K562 (cell line): Measurements from ENCODE around the gene ZNF609. TPM values are rescaled to one million over a fixed set of nuclear protein-coding genes. Genes with fewer than 3 reads are reported as not detected.

Experiments
- ATAC-seq: fragments of 200-7000 bp; cut with Tn5 transposase; 3 replicates; pipeline ENCODE4 v1.9.1; 2020; ENCODE audit warnings: moderate library complexity
- BruUV-seq: library from RNA; stranded (reverse); fragments of 400-500 nt; replicated peaks from 2 replicates; lab custom pipeline; 2021; lab: Mats Ljungman, UMichigan
- CTCF ChIA-PET: fragments of 300-600 bp; formaldehyde crosslinking; extraction: SDS; loops from one replicate; lab custom pipeline; 2021; ENCODE audit warnings: low intra/inter-chr PET ratio; lab: Yijun Ruan, JAX
- POLR2A ChIA-PET: fragments of 300-600, 350-650 bp; sonication (Branson Sonifier 250); formaldehyde crosslinking; extraction: SDS; loops from one replicate; lab custom pipeline; 2021; ENCODE audit warnings: antibody characterized with exemption, inconsistent platforms; lab: Yijun Ruan, JAX
- DNase-seq, 4 experiments: peaks; one replicate each; pipeline versions ENCODE4 v3.0.0 to v3.0.0-alpha.2; 2011 to 2018; ENCODE audit warnings: low spot score in 3 of 4, mixed read lengths in 3 of 4; ENCODE audit errors: extremely low read depth in 1 of 4
- FAIRE-seq: peaks from 2 replicates; lab custom pipeline; 2011; peaks lifted over from hg19 to GRCh38; lab: Jason Lieb, UNC
- H2AFZ ChIP-seq: 2 replicates; pipeline ENCODE4 v1.6.0; 2011; ENCODE audit warnings: low read depth, low read length, control low read depth, inconsistent platforms
- H3K27ac ChIP-seq: fragments of 200-600 bp; 3 replicates; pipeline ENCODE4 v1.8.0; 2011; ENCODE audit warnings: low read depth, mild to moderate bottlenecking, control low read depth, inconsistent platforms, low read length, moderate library complexity, mixed read lengths; ENCODE audit errors: extremely low read depth
- H3K27me3 ChIP-seq, 2 experiments: fragments of 300-600 bp in 1 of 2; 2 replicates in 1 of 2; 3 replicates in 1 of 2; pipeline versions ENCODE4 v1.6.0 to v1.8.0; 2011; ENCODE audit warnings: inconsistent platforms in 2 of 2, low read length in 2 of 2, mild to moderate bottlenecking in 1 of 2, mixed read lengths in 1 of 2, moderate library complexity in 1 of 2; ENCODE audit not compliant: control insufficient read depth in 2 of 2, insufficient read depth in 2 of 2
- H3K36me3 ChIP-seq: fragments of 300-600 bp; 3 replicates; pipeline ENCODE4 v1.8.0; 2011; ENCODE audit warnings: mild to moderate bottlenecking, low read length, inconsistent platforms; ENCODE audit not compliant: control insufficient read depth, insufficient read depth
- H3K4me1 ChIP-seq, 2 experiments: fragments of 200-600 bp in 1 of 2; replicated peaks in 1 of 2; 2 replicates in 1 of 2; 3 replicates in 1 of 2; pipeline versions ENCODE4 v1.5.1 to v1.8.0; 2011; ENCODE audit warnings: inconsistent platforms in 2 of 2, low read length in 2 of 2, mild to moderate bottlenecking in 1 of 2, mixed read lengths in 1 of 2, moderate library complexity in 1 of 2; ENCODE audit not compliant: control insufficient read depth in 2 of 2, insufficient read depth in 2 of 2
- H3K4me2 ChIP-seq: 2 replicates; pipeline ENCODE4 v1.6.1; 2011; ENCODE audit warnings: low read length, control low read depth, inconsistent platforms, mixed read lengths; ENCODE audit not compliant: insufficient read depth
- H3K4me3 ChIP-seq: fragments of 200-600 bp; sonication (generic), shearing (Covaris generic); 2 replicates; pipeline ENCODE4 v1.5.1; 2016; ENCODE audit warnings: control low read depth, inconsistent platforms
- H3K79me2 ChIP-seq: fragments of 200-600 bp; 3 replicates; pipeline ENCODE4 v1.8.0; 2011; ENCODE audit warnings: low read length, inconsistent platforms; ENCODE audit not compliant: control insufficient read depth, insufficient read depth
- H3K9ac ChIP-seq, 2 experiments: 2 replicates each; pipeline versions ENCODE4 v1.6.0 to v1.6.1; 2011; ENCODE audit warnings: low read depth in 2 of 2, low read length in 2 of 2, control low read depth in 1 of 2, inconsistent platforms in 1 of 2, mild to moderate bottlenecking in 1 of 2, mixed read lengths in 1 of 2; ENCODE audit not compliant: insufficient read depth in 1 of 2
- H3K9me1 ChIP-seq: one replicate; pipeline ENCODE4 v1.6.0; 2011; ENCODE audit warnings: inconsistent platforms, mild to moderate bottlenecking, low read length, moderate library complexity; ENCODE audit not compliant: control insufficient read depth, insufficient read depth
- H3K9me3 ChIP-seq: replicated peaks from 2 replicates; pipeline ENCODE4 v1.5.1; 2011; ENCODE audit warnings: low read depth, low read length, inconsistent platforms; ENCODE audit not compliant: control insufficient read depth, insufficient read depth
- H4K20me1 ChIP-seq: replicated peaks from 2 replicates; pipeline ENCODE4 v1.6.1; 2011; ENCODE audit warnings: low read length, inconsistent platforms, mixed read lengths; ENCODE audit not compliant: control insufficient read depth, insufficient read depth
- CTCF ChIP-seq, 3 experiments: IDR thresholded peaks in 2 of 3; conservative IDR thresholded peaks in 1 of 3; 2 replicates each; pipeline ENCODE4 v1.5.1; 2011 to 2012; ENCODE audit warnings: low read length in 3 of 3, mild to moderate bottlenecking in 3 of 3, control low read depth in 2 of 3, improper control_type of control experiment in 1 of 3, inconsistent platforms in 1 of 3, low read depth in 1 of 3, mixed read lengths in 1 of 3, moderate library complexity in 1 of 3; ENCODE audit not compliant: insufficient read depth in 2 of 3
- EP400 ChIP-seq: fragments of 450-650 bp; IDR thresholded peaks from 2 replicates; pipeline ENCODE4 v1.6.1; 2017; ENCODE audit warnings: antibody characterized with exemption, mild to moderate bottlenecking, moderate library complexity
- HCFC1 ChIP-seq: IDR thresholded peaks from 2 replicates; pipeline ENCODE4 v1.6.1; 2012; ENCODE audit warnings: low read depth, low read length, improper control_type of control experiment
- ILF3 ChIP-seq: fragments of 450-650 bp; IDR thresholded peaks from 2 replicates; pipeline ENCODE4 v1.6.1; 2018; ENCODE audit warnings: antibody characterized with exemption, mild to moderate bottlenecking, moderate library complexity, borderline replicate concordance
- JUND ChIP-seq, 2 experiments: IDR thresholded peaks; 2 replicates in 1 of 2; 3 replicates in 1 of 2; pipeline ENCODE4 v1.6.1; 2011; ENCODE audit warnings: borderline replicate concordance in 2 of 2, low read depth in 2 of 2, low read length in 2 of 2, improper control_type of control experiment in 1 of 2, missing biosample characterization in 1 of 2, missing genetic modification characterization in 1 of 2, missing genetic modification reagents in 1 of 2
- NFE2L1 ChIP-seq: fragments of 450-650 bp; IDR thresholded peaks from 2 replicates; pipeline ENCODE4 v1.6.1; 2016; ENCODE audit warnings: missing genetic modification characterization, low read depth, mild to moderate bottlenecking, missing compliant biosample characterization, moderate library complexity, borderline replicate concordance
- NR3C1 ChIP-seq: sonication (generic); formaldehyde crosslinking; IDR thresholded peaks from 2 replicates; pipeline ENCODE4 v1.8.1; 2022; ENCODE audit warnings: missing genetic modification reagents
- RCOR1 ChIP-seq, 2 experiments: IDR thresholded peaks; 2 replicates each; pipeline ENCODE4 v1.6.1; 2012; ENCODE audit warnings: low read depth in 2 of 2, low read length in 2 of 2, borderline replicate concordance in 1 of 2, improper control_type of control experiment in 1 of 2
- THAP12 ChIP-seq: fragments of 250-450 bp; sonication (Bioruptor Pico); IDR thresholded peaks from 2 replicates; pipeline ENCODE4 v1.9.0; 2021; ENCODE audit warnings: mild to moderate bottlenecking, inconsistent platforms
- WGBS: fragments of 100-300 bp; shearing (Covaris generic); methylation state at CpG from one replicate; pipeline ENCODE4 v1.1.6; 2016; ENCODE audit warnings: low coverage, mixed read lengths; ENCODE audit not compliant: insufficient coverage; ENCODE audit errors: missing lambda C conversion rate; 5-methylcytosine and 5-hydroxymethylcytosine counted together
- in situ Hi-C: fragments of 300-500 bp; cut with MboI; formaldehyde crosslinking; loops from 4 replicates; pipeline ENCODE4 v1.15.0; 2018; ENCODE audit warnings: inconsistent platforms, mixed read lengths
- intact Hi-C: fragments of 100-400 bp; cut with micrococcal nuclease; formaldehyde crosslinking; loops from 2 replicates; pipeline ENCODE4 v1.14.2; 2022
- polyA plus RNA-seq, 8 experiments: library from polyadenylated mRNA; depleted of rRNA in 4 of 8; stranded (reverse) in 5 of 8; unstranded in 3 of 8; fragments of >200 nt; fragmentation: Nextera tagmentation in 2 of 8; fragmentation: Illumina TruSeq in 1 of 8; extraction: Ambion mirVana in 2 of 8; extraction: Trizol in 1 of 8; gene quantifications; 2 replicates each; pipeline versions ENCODE4 v1.2.1 to v1.2.3, GENCODE V29; 2011 to 2014; ENCODE audit warnings: inconsistent platforms in 1 of 8, missing spikeins in 1 of 8
- total RNA-seq, 7 experiments: library from RNA; depleted of rRNA in 6 of 7; stranded (reverse); fragments of >200 nt in 6 of 7; fragmentation: Illumina TruSeq in 2 of 7; extraction: Trizol in 2 of 7; gene quantifications; 2 replicates each; pipeline versions ENCODE4 v1.2.1 to v1.2.3, GENCODE V29; 2011 to 2021; ENCODE audit warnings: low replicate concordance in 1 of 7

ZNF609 gene
- total and polyA plus RNA-seq, 9 of the 15 experiments (the other 6 are each of a cell fraction or from before 2014, with no cell fraction given) = 3.0 to 38.7 (median 17.8) TPM

DNA sequence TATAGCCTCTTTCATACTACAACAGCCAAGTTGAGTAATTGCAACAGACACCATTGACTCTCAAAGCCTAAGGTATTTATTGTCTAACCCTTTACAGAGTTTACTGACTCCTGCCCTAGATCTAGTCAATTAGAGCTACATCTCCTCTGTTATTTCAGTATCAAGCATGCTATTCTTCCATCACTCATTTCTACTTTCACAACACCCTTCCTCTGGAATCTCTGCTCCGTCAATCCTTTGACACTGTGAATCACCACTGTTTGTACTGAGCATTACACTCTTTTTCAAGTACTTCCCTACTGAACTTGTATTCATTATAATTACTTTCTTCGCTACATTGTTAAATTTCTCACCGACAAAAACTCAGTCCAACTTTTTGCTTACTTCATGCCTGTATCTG is 121.8 kb downstream of the ZNF609 start:
- no TSS peak for BruUV-seq
- H3K27ac ChIP-seq = no peak overlapping the region
- no peak overlapping the region for H3K4me3 ChIP-seq
- peaks cover 8 to 9% of the 10 kb centered on the region in 2 experiments for H3K4me1 ChIP-seq
- no peak overlapping the region for H3K4me2 ChIP-seq
- H3K27me3 ChIP-seq = no peaks in the 10 kb centered on the region
- no peaks in the 10 kb centered on the region for H3K9me1 ChIP-seq
- 90% methylated on average over 3 of the region's 3 CpGs for WGBS
- ATAC-seq (no peak), DNase-seq (no peak), FAIRE-seq (no peak)
- TF ChIP-seq EP400 = no peak
- TF ChIP-seq NFE2L1 (tag) = no peak
- no peaks in the 10 kb centered on the region; the same call in 1 of the 2 replicates for H4K20me1 ChIP-seq
- no peak overlapping the region for H3K9ac ChIP-seq
- H3K79me2 ChIP-seq = peaks cover 80% of the 10 kb centered on the region
- in situ Hi-C loops (no loop called here), intact Hi-C loops (no loop called here)
- peaks cover 8% of the 10 kb centered on the region; the same call in 1 of the 2 replicates for H3K9me3 ChIP-seq
- H3K36me3 ChIP-seq = peaks cover 6% of the 10 kb centered on the region; the same call in 1 of the 3 replicates
- H2AFZ ChIP-seq = no peak overlapping the region
- POLR2A ChIA-PET = interaction anchor here (0.5 to 1.0 kb wide), 2 partner anchors 19 to 586 kb away, joined by 3 read pairs; no protein-coding TSS in a partner anchor
- CTCF ChIA-PET = no interaction called here

DNA sequence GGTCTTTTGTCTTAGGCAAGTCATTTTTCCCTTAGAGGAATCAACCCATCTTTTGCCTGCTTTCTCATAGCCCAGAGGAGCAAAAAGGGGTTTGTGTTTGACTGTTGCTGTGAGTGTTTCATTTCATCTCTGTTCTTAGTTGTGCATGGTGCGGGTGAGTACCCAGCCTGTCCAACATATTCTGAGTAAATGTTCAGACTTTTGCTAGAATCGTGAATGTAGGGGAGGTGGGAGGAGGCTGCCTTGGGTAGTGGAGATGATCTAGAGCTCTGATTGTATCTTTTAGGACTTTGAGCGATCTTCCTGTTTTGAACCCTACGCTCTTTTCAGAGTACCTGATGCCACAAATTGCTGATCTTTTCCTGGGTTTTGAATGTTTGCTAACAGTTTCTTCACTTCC is 123.1 kb downstream of the ZNF609 start:
- in situ Hi-C loops (no loop called here), intact Hi-C loops (no loop called here)
- BruUV-seq = no TSS peak
- Histone ChIP-seq H3K9ac (no peak overlapping the region), H3K4me1 (peaks cover 12% of the 10 kb centered on the region in 2 experiments), H3K4me3 (no peak overlapping the region), H4K20me1 (no peaks in the 10 kb centered on the region; the same call in 1 of the 2 replicates), H2AFZ (no peak overlapping the region), H3K79me2 (peaks cover 84% of the 10 kb centered on the region), H3K27ac (no peak overlapping the region; the same call in 2 of the 3 replicates), H3K4me2 (peak overlapping the region; percentile 33), H3K9me3 (peaks cover 7% of the 10 kb centered on the region; the same call in 1 of the 2 replicates), H3K9me1 (no peaks in the 10 kb centered on the region), H3K27me3 (no peaks in the 10 kb centered on the region), H3K36me3 (peaks cover 6% of the 10 kb centered on the region; the same call in 1 of the 3 replicates)
- ATAC-seq = peak; percentile 49; the same call in 2 of the 3 replicates
- no peak for FAIRE-seq
- DNase-seq = no peak
- 23% methylated on average over 4 of the region's 4 CpGs for WGBS
- ChIA-PET POLR2A (interaction anchor here (1.5 kb wide), 1 partner anchor 15 kb away, joined by 5 read pairs; no protein-coding TSS in a partner anchor), CTCF (no interaction called here)
- TF ChIP-seq JUND (IDR thresholded peaks at IDR 0.05; ENCODE audit: borderline replicate concordance, low read depth, low read length) = no peak
- no peak for TF ChIP-seq JUND (tag; IDR thresholded peaks at IDR 0.05; ENCODE audit: borderline replicate concordance, low read depth, low read length)
- TF ChIP-seq THAP12 (CRISPR knock-in tag) = no peak
- no peak for TF ChIP-seq ILF3
- no peak for TF ChIP-seq NR3C1 (CRISPR knock-in tag)
- TF ChIP-seq HCFC1 = no peak
- TF ChIP-seq CTCF (IDR thresholded peaks at IDR 0.05 in 2 of 3, conservative IDR thresholded peaks at IDR 0.05 in 1 of 3; ENCODE audit: insufficient read depth in 2 of 3, low read depth in 1 of 3, low read length in 3 of 3) = no peak
- TF ChIP-seq RCOR1 (IDR thresholded peaks at IDR 0.05; ENCODE audit: borderline replicate concordance in 1 of 2, low read depth in 2 of 2, low read length in 2 of 2) = 0 out of 4 replicates have a peak, but pooled peaks of 1 of the 2 experiments have one; percentile 15
